K562 (cell line): ENCODE data around the gene BRD3. TPM values are rescaled to one million over a fixed set of nuclear protein-coding genes. Genes with fewer than 3 reads are reported as not detected.

ENCODE experiments used
- ATF7 ChIP-seq: fragments of 450-650 bp; IDR thresholded peaks from 2 replicates; pipeline ENCODE4 v1.7.1; 2014; ENCODE audit warnings: mild to moderate bottlenecking, moderate library complexity
- CCAR2 ChIP-seq: fragments of 200-400 bp; formaldehyde crosslinking; IDR thresholded peaks from 2 replicates; pipeline ENCODE4 v1.6.1; 2017; ENCODE audit warnings: mild to moderate bottlenecking, low read depth, low read length
- CCNT2 ChIP-seq: IDR thresholded peaks from 2 replicates; pipeline ENCODE4 v1.6.1; 2011; ENCODE audit warnings: borderline replicate concordance, low read depth, mild to moderate bottlenecking, moderate library complexity, mixed read lengths, low read length; ENCODE audit not compliant: insufficient read length; ENCODE audit errors: extremely low read depth
- CREBBP ChIP-seq: IDR thresholded peaks from one replicate; pipeline ENCODE4 v1.6.1; 2012; ENCODE audit warnings: low read depth, mild to moderate bottlenecking, control low read depth, inconsistent platforms, low read length
- EGR1 ChIP-seq: fragments of 450-650 bp; conservative IDR thresholded peaks from 2 replicates; pipeline ENCODE4 v1.6.1; 2017; ENCODE audit warnings: mild to moderate bottlenecking
- GTF2F1 ChIP-seq: IDR thresholded peaks from 2 replicates; pipeline ENCODE4 v1.6.1; 2011; ENCODE audit warnings: low read depth, low read length, improper control_type of control experiment
- HMG20A ChIP-seq: fragments of 450-650 bp; formaldehyde crosslinking; conservative IDR thresholded peaks from 2 replicates; pipeline ENCODE4 v1.4.0; 2020; ENCODE audit warnings: mild to moderate bottlenecking, mixed read lengths
- MEF2D ChIP-seq: conservative IDR thresholded peaks from 2 replicates; pipeline ENCODE4 v1.6.1; 2016; ENCODE audit warnings: low read depth, missing genetic modification characterization, missing compliant biosample characterization
- NFYB ChIP-seq: IDR thresholded peaks from 2 replicates; pipeline ENCODE4 v1.6.1; 2011; ENCODE audit warnings: mild to moderate bottlenecking, moderate library complexity; ENCODE audit not compliant: insufficient read length; ENCODE audit errors: extremely low read depth
- SMARCE1 ChIP-seq: fragments of 450-650 bp; IDR thresholded peaks from 2 replicates; pipeline ENCODE4 v1.7.1; 2016; ENCODE audit warnings: mild to moderate bottlenecking
- SNRNP70 ChIP-seq: fragments of 200-400 bp; formaldehyde crosslinking; optimal IDR thresholded peaks from 2 replicates; pipeline ENCODE3; 2017; ENCODE audit warnings: low read depth, low read length
- SREBF1 ChIP-seq: fragments of 150-350 bp; IDR thresholded peaks from 2 replicates; pipeline ENCODE4 v1.6.1; 2014; ENCODE audit warnings: antibody characterized with exemption, low read depth, low read length, borderline replicate concordance
- STAT5A ChIP-seq: IDR thresholded peaks from 2 replicates; pipeline ENCODE4 v1.6.1; 2012; ENCODE audit warnings: low read length, inconsistent platforms, borderline replicate concordance
- TCF7 ChIP-seq: sonication (generic); IDR thresholded peaks from 2 replicates; pipeline ENCODE4 v1.6.1; 2016; ENCODE audit warnings: antibody characterized with exemption, borderline replicate concordance
- ZBED1 ChIP-seq: IDR thresholded peaks from 2 replicates; pipeline ENCODE4 v1.6.1; 2014
- ZKSCAN3 ChIP-seq: fragments of 250-450 bp; sonication (Bioruptor Pico); IDR thresholded peaks from 2 replicates; pipeline ENCODE4 v1.4.0; 2020
- ZNF143 ChIP-seq: sonication (generic); formaldehyde crosslinking; IDR thresholded peaks from 2 replicates; pipeline ENCODE4 v1.9.0; 2022; ENCODE audit warnings: mild to moderate bottlenecking, missing genetic modification reagents
- ZNF57 ChIP-seq: fragments of 450-650 bp; formaldehyde crosslinking; IDR thresholded peaks from 2 replicates; pipeline ENCODE4 v1.4.0; 2020; ENCODE audit warnings: mild to moderate bottlenecking, moderate library complexity
- polyA plus RNA-seq, 8 experiments: library from polyadenylated mRNA; depleted of rRNA in 4 of 8; stranded (reverse) in 5 of 8; unstranded in 3 of 8; fragments of >200 nt; fragmentation: Nextera tagmentation in 2 of 8; fragmentation: Illumina TruSeq in 1 of 8; extraction: Ambion mirVana in 2 of 8; extraction: Trizol in 1 of 8; gene quantifications; 2 replicates each; pipeline versions ENCODE4 v1.2.1 to v1.2.3, GENCODE V29; 2011 to 2014; ENCODE audit warnings: inconsistent platforms in 1 of 8, missing spikeins in 1 of 8
- total RNA-seq, 7 experiments: library from RNA; depleted of rRNA in 6 of 7; stranded (reverse); fragments of >200 nt in 6 of 7; fragmentation: Illumina TruSeq in 2 of 7; extraction: Trizol in 2 of 7; gene quantifications; 2 replicates each; pipeline versions ENCODE4 v1.2.1 to v1.2.3, GENCODE V29; 2011 to 2021; ENCODE audit warnings: low replicate concordance in 1 of 7
- TF ChIP-seq, protein P1 (sequence below), 2 experiments: IDR thresholded peaks; 2 replicates each; pipeline ENCODE4 v1.6.1; 2011; ENCODE audit warnings: borderline replicate concordance in 1 of 2, control low read depth in 1 of 2, low read depth in 1 of 2, low read length in 1 of 2, mild to moderate bottlenecking in 1 of 2, mixed read lengths in 1 of 2, moderate library complexity in 1 of 2; ENCODE audit not compliant: insufficient read depth in 1 of 2, insufficient read length in 1 of 2, poor library complexity in 1 of 2, severe bottlenecking in 1 of 2; ENCODE audit errors: extremely low read depth in 1 of 2
- TF ChIP-seq, protein P2 (sequence below): fragments of 250-450 bp; sonication (Bioruptor Pico); IDR thresholded peaks from 2 replicates; pipeline ENCODE4 v1.4.0; 2020
- TF ChIP-seq, protein P3 (sequence below): sonication (generic); formaldehyde crosslinking; IDR thresholded peaks from 2 replicates; pipeline ENCODE4 v1.8.0; 2022; ENCODE audit warnings: missing genetic modification reagents, mild to moderate bottlenecking, moderate library complexity, borderline replicate concordance

BRD3 gene
- total and polyA plus RNA-seq, 9 of the 15 experiments (the other 6 are each of a cell fraction or from before 2014, with no cell fraction given), result 0.82 to 37.1 (median 4.2) TPM

DNA sequence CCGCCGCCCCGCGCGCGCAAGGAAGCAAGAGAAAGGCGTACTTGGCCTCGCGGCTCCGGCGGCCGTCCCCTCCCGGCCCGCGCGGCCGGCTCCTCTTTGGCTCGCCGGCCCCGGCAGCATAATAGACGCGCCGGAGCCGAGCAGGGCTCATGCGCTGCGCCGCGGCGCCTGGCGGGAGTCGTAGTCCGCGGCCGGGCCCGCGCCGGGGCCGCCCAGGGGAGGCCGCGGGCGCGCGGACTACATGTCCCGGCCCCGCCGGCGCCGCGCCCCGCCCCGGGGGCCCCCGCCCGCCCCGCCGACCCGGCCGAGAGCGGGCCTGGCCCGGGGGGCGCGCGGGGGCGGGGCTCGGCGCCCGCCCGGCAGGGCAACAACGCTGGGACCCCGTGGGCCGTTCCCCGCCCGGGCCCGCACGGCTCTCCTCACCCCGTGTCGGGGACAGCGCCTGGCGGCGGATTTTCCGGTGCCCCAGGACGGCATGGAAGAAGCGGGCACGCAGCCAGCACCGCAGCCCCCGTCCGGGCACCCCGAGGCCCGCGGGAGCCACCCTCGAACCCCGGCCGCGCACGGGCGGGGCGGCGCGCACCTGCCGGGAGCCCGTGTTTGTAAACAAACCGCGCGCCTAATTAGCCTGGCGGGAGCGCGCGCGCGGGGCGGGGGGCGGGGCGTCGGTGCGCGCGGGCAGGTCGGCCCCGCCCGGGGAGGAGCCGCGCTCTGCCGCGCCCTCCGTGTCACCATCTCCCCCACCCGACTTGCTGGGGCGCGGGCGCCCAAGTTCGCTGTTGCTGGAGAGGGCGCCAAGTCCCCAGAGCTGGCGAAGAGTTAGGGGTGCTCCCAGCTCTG, at the start of gene BRD3 (continued):
- TF ChIP-seq, protein P1, sequence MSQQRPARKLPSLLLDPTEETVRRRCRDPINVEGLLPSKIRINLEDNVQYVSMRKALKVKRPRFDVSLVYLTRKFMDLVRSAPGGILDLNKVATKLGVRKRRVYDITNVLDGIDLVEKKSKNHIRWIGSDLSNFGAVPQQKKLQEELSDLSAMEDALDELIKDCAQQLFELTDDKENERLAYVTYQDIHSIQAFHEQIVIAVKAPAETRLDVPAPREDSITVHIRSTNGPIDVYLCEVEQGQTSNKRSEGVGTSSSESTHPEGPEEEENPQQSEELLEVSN (IDR thresholded peaks at IDR 0.05; ENCODE audit: borderline replicate concordance in 1 of 2, extremely low read depth in 1 of 2, insufficient read depth in 1 of 2, insufficient read length in 1 of 2, low read depth in 1 of 2, low read length in 1 of 2, poor library complexity in 1 of 2, severe bottlenecking in 1 of 2), result peak in 1 of 2 experiments; percentile 46
- peak; percentile 74 for TF ChIP-seq ZNF143 (CRISPR knock-in tag)
- no peak for TF ChIP-seq SNRNP70
- TF ChIP-seq CCNT2, result peak; percentile 34
- no peak for TF ChIP-seq SMARCE1
- no peak for TF ChIP-seq CREBBP
- TF ChIP-seq CCAR2, result no peak
- TF ChIP-seq HMG20A (CRISPR knock-in tag), result no peak
- TF ChIP-seq ZKSCAN3 (CRISPR knock-in tag), result no peak
- no peak for TF ChIP-seq TCF7
- TF ChIP-seq GTF2F1, result no peak
- TF ChIP-seq STAT5A, result no peak
- peak; percentile 46; the same call in 1 of the 2 replicates for TF ChIP-seq ATF7
- TF ChIP-seq, protein P2, sequence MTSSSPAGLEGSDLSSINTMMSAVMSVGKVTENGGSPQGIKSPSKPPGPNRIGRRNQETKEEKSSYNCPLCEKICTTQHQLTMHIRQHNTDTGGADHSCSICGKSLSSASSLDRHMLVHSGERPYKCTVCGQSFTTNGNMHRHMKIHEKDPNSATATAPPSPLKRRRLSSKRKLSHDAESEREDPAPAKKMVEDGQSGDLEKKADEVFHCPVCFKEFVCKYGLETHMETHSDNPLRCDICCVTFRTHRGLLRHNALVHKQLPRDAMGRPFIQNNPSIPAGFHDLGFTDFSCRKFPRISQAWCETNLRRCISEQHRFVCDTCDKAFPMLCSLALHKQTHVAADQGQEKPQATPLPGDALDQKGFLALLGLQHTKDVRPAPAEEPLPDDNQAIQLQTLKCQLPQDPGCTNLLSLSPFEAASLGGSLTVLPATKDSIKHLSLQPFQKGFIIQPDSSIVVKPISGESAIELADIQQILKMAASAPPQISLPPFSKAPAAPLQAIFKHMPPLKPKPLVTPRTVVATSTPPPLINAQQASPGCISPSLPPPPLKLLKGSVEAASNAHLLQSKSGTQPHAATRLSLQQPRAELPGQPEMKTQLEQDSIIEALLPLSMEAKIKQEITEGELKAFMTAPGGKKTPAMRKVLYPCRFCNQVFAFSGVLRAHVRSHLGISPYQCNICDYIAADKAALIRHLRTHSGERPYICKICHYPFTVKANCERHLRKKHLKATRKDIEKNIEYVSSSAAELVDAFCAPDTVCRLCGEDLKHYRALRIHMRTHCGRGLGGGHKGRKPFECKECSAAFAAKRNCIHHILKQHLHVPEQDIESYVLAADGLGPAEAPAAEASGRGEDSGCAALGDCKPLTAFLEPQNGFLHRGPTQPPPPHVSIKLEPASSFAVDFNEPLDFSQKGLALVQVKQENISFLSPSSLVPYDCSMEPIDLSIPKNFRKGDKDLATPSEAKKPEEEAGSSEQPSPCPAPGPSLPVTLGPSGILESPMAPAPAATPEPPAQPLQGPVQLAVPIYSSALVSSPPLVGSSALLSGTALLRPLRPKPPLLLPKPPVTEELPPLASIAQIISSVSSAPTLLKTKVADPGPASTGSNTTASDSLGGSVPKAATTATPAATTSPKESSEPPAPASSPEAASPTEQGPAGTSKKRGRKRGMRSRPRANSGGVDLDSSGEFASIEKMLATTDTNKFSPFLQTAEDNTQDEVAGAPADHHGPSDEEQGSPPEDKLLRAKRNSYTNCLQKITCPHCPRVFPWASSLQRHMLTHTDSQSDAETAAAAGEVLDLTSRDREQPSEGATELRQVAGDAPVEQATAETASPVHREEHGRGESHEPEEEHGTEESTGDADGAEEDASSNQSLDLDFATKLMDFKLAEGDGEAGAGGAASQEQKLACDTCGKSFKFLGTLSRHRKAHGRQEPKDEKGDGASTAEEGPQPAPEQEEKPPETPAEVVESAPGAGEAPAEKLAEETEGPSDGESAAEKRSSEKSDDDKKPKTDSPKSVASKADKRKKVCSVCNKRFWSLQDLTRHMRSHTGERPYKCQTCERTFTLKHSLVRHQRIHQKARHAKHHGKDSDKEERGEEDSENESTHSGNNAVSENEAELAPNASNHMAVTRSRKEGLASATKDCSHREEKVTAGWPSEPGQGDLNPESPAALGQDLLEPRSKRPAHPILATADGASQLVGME, result no peak
- no peak for TF ChIP-seq NFYB
- no peak for TF ChIP-seq ZBED1
- TF ChIP-seq SREBF1, result no peak
- no peak for TF ChIP-seq ZNF57 (CRISPR knock-in tag)
- TF ChIP-seq MEF2D (tag), result no peak
- no peak for TF ChIP-seq EGR1
- TF ChIP-seq, protein P3, sequence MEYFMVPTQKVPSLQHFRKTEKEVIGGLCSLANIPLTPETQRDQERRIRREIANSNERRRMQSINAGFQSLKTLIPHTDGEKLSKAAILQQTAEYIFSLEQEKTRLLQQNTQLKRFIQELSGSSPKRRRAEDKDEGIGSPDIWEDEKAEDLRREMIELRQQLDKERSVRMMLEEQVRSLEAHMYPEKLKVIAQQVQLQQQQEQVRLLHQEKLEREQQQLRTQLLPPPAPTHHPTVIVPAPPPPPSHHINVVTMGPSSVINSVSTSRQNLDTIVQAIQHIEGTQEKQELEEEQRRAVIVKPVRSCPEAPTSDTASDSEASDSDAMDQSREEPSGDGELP (CRISPR knock-in tag), result no peak; the same call in 1 of the 2 replicates
